Sigmoid colon (tissue), 7 donors: ENCODE data around the gene ATL2. TPM values are rescaled to one million over a fixed set of nuclear protein-coding genes. Genes with fewer than 3 reads are reported as not detected.
"Not testable (repeated sequence)": the region's sequence is repeated elsewhere in the genome, so short reads cannot be mapped to it uniquely, and the experiment has no call there.

ENCODE experiments used
- DNase-seq: peaks from one replicate; pipeline ENCODE4 v3.0.0-alpha.2; 2019
- H3K27ac ChIP-seq, 4 donors: fragments of 200-600 bp; sonication (generic); one replicate each; pipeline ENCODE4 v1.5.1; 2016 to 2019; ENCODE audit warnings: mild to moderate bottlenecking in 1 of 4
- H3K27me3 ChIP-seq, 3 donors: fragments of 200-600 bp; sonication (generic); one replicate each; pipeline ENCODE4 v1.5.1; 2019; ENCODE audit warnings: mild to moderate bottlenecking in 1 of 3
- H3K36me3 ChIP-seq, 4 donors: fragments of 200-600 bp; sonication (generic); one replicate each; pipeline ENCODE4 v1.5.1; 2016 to 2019
- H3K4me1 ChIP-seq, 4 donors: fragments of 200-600 bp; sonication (generic); one replicate each; pipeline ENCODE4 v1.5.1; 2017 to 2019
- H3K4me3 ChIP-seq, 4 donors: fragments of 200-600 bp; sonication (generic); one replicate each; pipeline ENCODE4 v1.5.1; 2017 to 2019; ENCODE audit warnings: mild to moderate bottlenecking in 2 of 4, moderate library complexity in 1 of 4
- H3K9me3 ChIP-seq, 4 donors: fragments of 200-600 bp in 3 of 4; sonication (generic) in 3 of 4; one replicate each; pipeline versions ENCODE4 v1.5.1 to v1.6.1; 2013 to 2019
- EP300 ChIP-seq, 4 donors: sonication (generic); formaldehyde crosslinking; IDR thresholded peaks; one replicate each; pipeline ENCODE4 v1.6.1; 2017; ENCODE audit warnings: antibody characterized with exemption in 4 of 4
- POLR2A ChIP-seq, 2 donors: fragments of 450-650 bp; IDR thresholded peaks; one replicate each; pipeline ENCODE4 v1.6.1; 2016; ENCODE audit warnings: antibody characterized with exemption in 2 of 2, mild to moderate bottlenecking in 2 of 2, moderate library complexity in 2 of 2
- POLR2AphosphoS5 ChIP-seq, 4 donors: sonication (generic); formaldehyde crosslinking; IDR thresholded peaks; one replicate each; pipeline ENCODE4 v1.6.1; 2017; ENCODE audit warnings: antibody characterized with exemption in 4 of 4
- WGBS, 2 donors: extraction: QIAGEN DNeasy Blood & Tissue Kit; methylation state at CpG; one replicate each; pipeline ENCODE4 v1.1.7; 2013; 5-methylcytosine and 5-hydroxymethylcytosine counted together
- intact Hi-C: fragments of 100-400 bp; cut with DNase I; formaldehyde crosslinking; loops from one replicate; pipeline ENCODE4 v1.15.1; 2023
- polyA plus RNA-seq, 3 donors: library from polyadenylated mRNA; stranded (reverse); fragments of 200-250 nt; gene quantifications; one replicate each; pipeline ENCODE4 v1.2.3, GENCODE V29; 2013
- total RNA-seq, 4 donors: library from RNA; depleted of rRNA; stranded (reverse); fragments of >200 nt; gene quantifications; one replicate each; pipeline ENCODE4 v1.1.0, GENCODE V29; 2016
- TF ChIP-seq, protein P1 (sequence below), 4 experiments: fragments of 450-650 bp in 3 of 4; fragments of 200-600 bp in 1 of 4; IDR thresholded peaks; one replicate each; pipeline ENCODE4 v1.5.1; 2016 to 2019; ENCODE audit warnings: antibody characterized with exemption in 4 of 4, mild to moderate bottlenecking in 3 of 4, moderate library complexity in 2 of 4
- donor health status: healthy with polysubstance abuse.
- donor health status: Bipolar disorder and iron deficiency.
- donor health status: healthy.

Gene ATL2
- total and polyA plus RNA-seq, 7 donors, result 12.7 to 271 (median 176) TPM

GRCh38 chr2:38260972-38261371, 116.1 kb downstream of the ATL2 start:
- no peak for DNase-seq
- Histone ChIP-seq H3K36me3 (no peaks in the 10 kb centered on the region), H3K4me3 (no peak overlapping the region), H3K9me3 (no peaks in the 10 kb centered on the region), H3K4me1 (no peaks in the 10 kb centered on the region), H3K27ac (no peak overlapping the region), H3K27me3 (no peaks in the 10 kb centered on the region)
- intact Hi-C loops, result no loop called here
- TF ChIP-seq EP300 (IDR thresholded peaks at IDR 0.05), result no peak
- no peak for TF ChIP-seq POLR2A (IDR thresholded peaks at IDR 0.05)
- no peak for TF ChIP-seq POLR2AphosphoS5 (IDR thresholded peaks at IDR 0.05)
- TF ChIP-seq, protein P1, sequence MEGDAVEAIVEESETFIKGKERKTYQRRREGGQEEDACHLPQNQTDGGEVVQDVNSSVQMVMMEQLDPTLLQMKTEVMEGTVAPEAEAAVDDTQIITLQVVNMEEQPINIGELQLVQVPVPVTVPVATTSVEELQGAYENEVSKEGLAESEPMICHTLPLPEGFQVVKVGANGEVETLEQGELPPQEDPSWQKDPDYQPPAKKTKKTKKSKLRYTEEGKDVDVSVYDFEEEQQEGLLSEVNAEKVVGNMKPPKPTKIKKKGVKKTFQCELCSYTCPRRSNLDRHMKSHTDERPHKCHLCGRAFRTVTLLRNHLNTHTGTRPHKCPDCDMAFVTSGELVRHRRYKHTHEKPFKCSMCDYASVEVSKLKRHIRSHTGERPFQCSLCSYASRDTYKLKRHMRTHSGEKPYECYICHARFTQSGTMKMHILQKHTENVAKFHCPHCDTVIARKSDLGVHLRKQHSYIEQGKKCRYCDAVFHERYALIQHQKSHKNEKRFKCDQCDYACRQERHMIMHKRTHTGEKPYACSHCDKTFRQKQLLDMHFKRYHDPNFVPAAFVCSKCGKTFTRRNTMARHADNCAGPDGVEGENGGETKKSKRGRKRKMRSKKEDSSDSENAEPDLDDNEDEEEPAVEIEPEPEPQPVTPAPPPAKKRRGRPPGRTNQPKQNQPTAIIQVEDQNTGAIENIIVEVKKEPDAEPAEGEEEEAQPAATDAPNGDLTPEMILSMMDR (IDR thresholded peaks at IDR 0.05), result no peak
- 81 to 83% methylated on average over 2 of the region's 2 CpGs for WGBS, 2 donors

- TF ChIP-seq POLR2A (IDR thresholded peaks at IDR 0.05) (no peak), POLR2AphosphoS5 (IDR thresholded peaks at IDR 0.05) (no peak), EP300 (IDR thresholded peaks at IDR 0.05) (no peak)
- TF ChIP-seq, protein P1 (IDR thresholded peaks at IDR 0.05), result no peak
- Histone ChIP-seq H3K36me3 (no peaks in the 10 kb centered on the region), H3K27me3 (no peaks in the 10 kb centered on the region), H3K27ac (no peak overlapping the region), H3K9me3 (no peaks in the 10 kb centered on the region), H3K4me1 (no peaks in the 10 kb centered on the region), H3K4me3 (no peak overlapping the region)
- DNase-seq, result no peak
- intact Hi-C loops, result no loop called here
- WGBS, 2 donors, result 78 to 82% methylated on average over 11 of the region's 11 CpGs
Measured at GRCh38 chr2:38260469-38260868, 116.6 kb downstream of the ATL2 start.

DNA sequence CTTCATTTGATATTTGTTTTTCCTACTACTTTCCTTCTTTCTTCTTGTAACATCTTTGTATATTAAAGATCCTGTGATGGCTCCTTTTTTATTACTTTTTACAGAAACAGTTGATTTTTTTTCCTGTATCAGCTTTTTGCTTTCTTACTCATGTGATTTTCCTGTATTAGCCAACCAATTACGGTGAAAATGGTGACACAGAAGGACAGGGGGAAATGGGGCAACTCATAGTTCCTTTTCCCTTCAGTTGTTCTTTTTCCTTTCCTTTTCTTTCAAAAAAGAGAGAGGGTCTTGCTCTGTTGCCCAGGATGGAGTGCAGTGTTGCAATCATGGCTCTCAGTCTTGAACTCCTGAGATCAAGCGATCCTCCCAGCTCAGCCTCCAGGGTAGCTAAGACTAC, 117.8 kb downstream of the ATL2 start:
- H3K4me1 ChIP-seq, result no peaks in the 10 kb centered on the region
- no peaks in the 10 kb centered on the region for H3K36me3 ChIP-seq
- no peaks in the 10 kb centered on the region for H3K9me3 ChIP-seq
- 94% methylated on average over 2 of the region's 2 CpGs for WGBS, 2 donors
- TF ChIP-seq, protein P1 (IDR thresholded peaks at IDR 0.05), result no peak
- TF ChIP-seq POLR2A (IDR thresholded peaks at IDR 0.05) (no peak), EP300 (IDR thresholded peaks at IDR 0.05) (no peak), POLR2AphosphoS5 (IDR thresholded peaks at IDR 0.05) (no peak)
- DNase-seq, result no peak
- intact Hi-C loops, result no loop called here
- no peak overlapping the region for H3K27ac ChIP-seq
- no peaks in the 10 kb centered on the region for H3K27me3 ChIP-seq
- no peak overlapping the region for H3K4me3 ChIP-seq

DNA sequence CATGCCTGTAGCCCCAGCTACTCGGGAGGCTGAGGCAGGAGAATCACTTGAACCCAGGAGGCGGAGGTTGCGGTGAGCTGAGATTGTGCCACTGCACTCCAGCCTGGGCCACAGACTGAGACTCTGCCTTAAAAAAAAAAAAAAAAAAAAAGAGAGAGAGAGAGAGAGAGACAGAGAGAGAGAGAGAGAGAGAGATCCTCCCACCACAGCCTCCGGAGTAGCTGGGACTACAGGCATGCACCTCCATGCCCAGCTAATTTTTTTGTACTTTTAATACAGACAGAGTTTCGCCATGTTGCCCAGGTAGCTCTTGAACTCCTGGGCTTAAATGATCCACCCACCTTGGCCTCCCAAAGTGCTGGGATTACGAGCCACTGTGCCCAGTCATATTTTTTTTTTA, 119.4 kb downstream of the ATL2 start:
- H3K4me3 ChIP-seq, DNase-seq, H3K27ac ChIP-seq, intact Hi-C loops, H3K27me3 ChIP-seq, H3K4me1 ChIP-seq, H3K36me3 ChIP-seq, H3K9me3 ChIP-seq: not testable (repeated sequence)
- WGBS, 2 donors, result 94 to 96% methylated on average over 6 of the region's 6 CpGs

GRCh38 chr2:38256610-38257009, 120.5 kb downstream of the ATL2 start:
- H3K36me3 ChIP-seq, result no peaks in the 10 kb centered on the region
- TF ChIP-seq POLR2A (IDR thresholded peaks at IDR 0.05) (no peak), EP300 (IDR thresholded peaks at IDR 0.05) (no peak), POLR2AphosphoS5 (IDR thresholded peaks at IDR 0.05) (no peak)
- TF ChIP-seq, protein P1 (IDR thresholded peaks at IDR 0.05), result no peak

More at GRCh38 chr2:38256610-38257009, 120.5 kb downstream of the ATL2 start:
- DNase-seq, result no peak
- Histone ChIP-seq H3K4me3 (no peak overlapping the region), H3K4me1 (no peaks in the 10 kb centered on the region), H3K27me3 (no peaks in the 10 kb centered on the region), H3K9me3 (no peaks in the 10 kb centered on the region), H3K27ac (no peak overlapping the region)
- 60 to 80% methylated on average over 1 of the region's 1 CpG for WGBS, 2 donors
- intact Hi-C loops, result no loop called here
